Adrenal gland (tissue), 12 donors: ENCODE results near the gene ZNF592. TPM values are rescaled to one million over a fixed set of nuclear protein-coding genes. Genes with fewer than 3 reads are reported as not detected.

Experiments used
- DNase-seq, 7 donors: peaks; one replicate each; pipeline ENCODE4 v3.0.0-alpha.2; 2019 to 2020
- H3K27ac ChIP-seq, 5 donors: fragments of 200-600 bp; sonication (generic) in 4 of 5; 1 replicate in 3 of 5; 2 replicates in 2 of 5; pipeline versions ENCODE4 v1.5.1 to v1.8.0; 2016 to 2020; ENCODE audit warnings: mild to moderate bottlenecking in 1 of 5
- H3K27me3 ChIP-seq: fragments of 200-600 bp; 2 replicates; pipeline ENCODE4 v1.8.0; 2021
- H3K36me3 ChIP-seq, 2 donors: fragments of 200-600 bp; replicated peaks in 1 of 2; 1 replicate in 1 of 2; 2 replicates in 1 of 2; pipeline versions ENCODE4 v1.5.1 to v1.8.0; 2018 to 2022
- H3K4me1 ChIP-seq, 2 donors: fragments of 200-600 bp; replicated peaks in 1 of 2; 1 replicate in 1 of 2; 2 replicates in 1 of 2; pipeline versions ENCODE4 v1.5.1 to v1.8.0; 2018 to 2021
- H3K4me3 ChIP-seq, 4 donors: fragments of 200-600 bp; sonication (generic) in 3 of 4; one replicate each; pipeline ENCODE4 v1.5.1; 2016 to 2018
- H3K9me3 ChIP-seq, 3 donors: fragments of 200-600 bp; sonication (generic) in 1 of 3; replicated peaks in 1 of 3; 1 replicate in 2 of 3; 2 replicates in 1 of 3; pipeline versions ENCODE4 v1.5.1 to v1.8.0; 2016 to 2021
- POLR2A ChIP-seq, 2 donors: fragments of 450-650 bp; IDR thresholded peaks; one replicate each; pipeline ENCODE4 v1.6.1; 2017; ENCODE audit warnings: antibody characterized with exemption in 2 of 2, mild to moderate bottlenecking in 2 of 2, moderate library complexity in 1 of 2
- WGBS, 4 donors: extraction: QIAGEN DNeasy Blood & Tissue Kit in 2 of 4; methylation state at CpG; one replicate each; pipeline versions ENCODE4 v1.1.5 to v1.1.7; 2013 to 2017; 5-methylcytosine and 5-hydroxymethylcytosine counted together
- intact Hi-C, 2 donors: fragments of 100-400 bp; cut with DNase I; formaldehyde crosslinking; loops; one replicate each; pipeline versions ENCODE4 v1.14.1 to v1.15.0; 2022 to 2023
- polyA plus RNA-seq, 3 donors: library from polyadenylated mRNA; stranded (reverse); fragments of 200-250 nt in 2 of 3; fragments of 350-450 nt in 1 of 3; fragmentation: Illumina TruSeq in 1 of 3; extraction: RNeasy Lipid Tissue Mini Kit (QIAGEN cat#74804) in 1 of 3; gene quantifications; one replicate each; pipeline ENCODE4 v1.2.3, GENCODE V29; 2013 to 2014
- small RNA-seq, 2 donors: library from RNA; depleted of rRNA; stranded (forward); fragments of <200 nt; gene quantifications; one replicate each; pipeline ENCODE3, GENCODE V24; 2016
- total RNA-seq, 9 donors: library from RNA; depleted of rRNA in 4 of 9; stranded (reverse); fragments of >200 nt in 4 of 9; fragments of 120-200 nt in 1 of 9; fragmentation: NEBNext Ultra II Directional in 1 of 9; extraction: Animal tissue kit (Norgen Biotek cat#: 25700) in 1 of 9; gene quantifications; one replicate each; pipeline versions ENCODE4 v1.1.0 to v1.2.4, GENCODE V29; 2013 to 2023
- TF ChIP-seq, protein P1 (sequence below), 6 experiments: fragments of 450-650 bp in 4 of 6; fragments of 200-600 bp in 2 of 6; sonication (generic) in 1 of 6; IDR thresholded peaks; 1 replicate in 5 of 6; 2 replicates in 1 of 6; pipeline versions ENCODE4 v1.5.1 to v1.8.0; 2016 to 2021; ENCODE audit warnings: antibody characterized with exemption in 6 of 6, mild to moderate bottlenecking in 2 of 6, moderate library complexity in 1 of 6
- donor health status: healthy with polysubstance abuse.
- donor health status: Bipolar disorder and iron deficiency.
- donor health status: DM: yes; HTN: yes; CAD: no.
- donor health status: DM: no; HTN: no; CAD: no.
- donor health status: DM: no; HTN: no; CAD: no.
- donor health status: DM: yes; HTN: yes; CAD: no.

ZNF592 gene
- total and polyA plus RNA-seq, 12 donors, result 8.1 to 30.3 (median 24.2) TPM

GRCh38 chr15:84852212-84852611, 103.8 kb downstream of the ZNF592 start:
- Histone ChIP-seq H3K9me3 (peaks cover 0 to 7% (median 0%) of the 10 kb centered on the region in 3 donors), H3K27ac (no peak overlapping the region), H3K27me3 (no peaks in the 10 kb centered on the region), H3K4me3 (no peak overlapping the region), H3K4me1 (no peaks in the 10 kb centered on the region), H3K36me3 (peaks cover 0 to 6% of the 10 kb centered on the region in 2 donors)
- DNase-seq, result no peak
- intact Hi-C loops, result no loop called here
- no peak for TF ChIP-seq POLR2A (IDR thresholded peaks at IDR 0.05)
- TF ChIP-seq, protein P1, sequence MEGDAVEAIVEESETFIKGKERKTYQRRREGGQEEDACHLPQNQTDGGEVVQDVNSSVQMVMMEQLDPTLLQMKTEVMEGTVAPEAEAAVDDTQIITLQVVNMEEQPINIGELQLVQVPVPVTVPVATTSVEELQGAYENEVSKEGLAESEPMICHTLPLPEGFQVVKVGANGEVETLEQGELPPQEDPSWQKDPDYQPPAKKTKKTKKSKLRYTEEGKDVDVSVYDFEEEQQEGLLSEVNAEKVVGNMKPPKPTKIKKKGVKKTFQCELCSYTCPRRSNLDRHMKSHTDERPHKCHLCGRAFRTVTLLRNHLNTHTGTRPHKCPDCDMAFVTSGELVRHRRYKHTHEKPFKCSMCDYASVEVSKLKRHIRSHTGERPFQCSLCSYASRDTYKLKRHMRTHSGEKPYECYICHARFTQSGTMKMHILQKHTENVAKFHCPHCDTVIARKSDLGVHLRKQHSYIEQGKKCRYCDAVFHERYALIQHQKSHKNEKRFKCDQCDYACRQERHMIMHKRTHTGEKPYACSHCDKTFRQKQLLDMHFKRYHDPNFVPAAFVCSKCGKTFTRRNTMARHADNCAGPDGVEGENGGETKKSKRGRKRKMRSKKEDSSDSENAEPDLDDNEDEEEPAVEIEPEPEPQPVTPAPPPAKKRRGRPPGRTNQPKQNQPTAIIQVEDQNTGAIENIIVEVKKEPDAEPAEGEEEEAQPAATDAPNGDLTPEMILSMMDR (IDR thresholded peaks at IDR 0.05), result no peak
- 95 to 99% (median 96%) methylated on average over 5 of the region's 5 CpGs for WGBS, 4 donors

- TF ChIP-seq, protein P1 (IDR thresholded peaks at IDR 0.05), result no peak
- no peak for TF ChIP-seq POLR2A (IDR thresholded peaks at IDR 0.05)
- H3K27ac ChIP-seq, result no peak overlapping the region
- DNase-seq, result no peak
- intact Hi-C loops, result no loop called here
- no peaks in the 10 kb centered on the region for H3K4me1 ChIP-seq
- H3K9me3 ChIP-seq, result no peaks in the 10 kb centered on the region
- H3K4me3 ChIP-seq, result no peak overlapping the region
- WGBS, 4 donors, result 76 to 85% (median 76%) methylated on average over 9 of the region's 9 CpGs
- peaks cover 0 to 20% of the 10 kb centered on the region in 2 donors for H3K36me3 ChIP-seq
- no peaks in the 10 kb centered on the region for H3K27me3 ChIP-seq
These were observed 106.7 kb downstream of the ZNF592 start for GRCh38 chr15:84855136-84855535.

DNA sequence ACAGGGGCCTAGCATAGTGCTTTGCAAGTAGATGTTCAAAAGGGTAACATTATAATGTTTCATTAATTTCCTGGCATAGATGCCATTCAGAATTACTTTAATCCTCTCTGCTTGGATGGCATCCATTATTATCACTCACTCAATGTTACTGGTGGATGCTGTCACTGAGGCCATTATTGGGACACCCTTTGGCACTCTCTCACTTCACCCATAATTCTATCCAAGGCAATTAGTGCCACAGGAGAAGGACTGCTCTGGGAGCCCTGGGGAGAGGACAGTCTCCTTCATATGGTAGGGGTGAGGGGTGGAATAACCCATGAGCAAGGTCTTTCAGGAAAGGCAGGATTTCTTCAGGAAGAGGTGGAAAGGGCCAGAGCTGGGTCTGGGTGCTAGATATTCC, 107.4 kb downstream of the ZNF592 start:
- H3K4me3 ChIP-seq, result no peak overlapping the region
- H3K4me1 ChIP-seq, result no peaks in the 10 kb centered on the region
- TF ChIP-seq POLR2A (IDR thresholded peaks at IDR 0.05), result no peak
- TF ChIP-seq, protein P1 (IDR thresholded peaks at IDR 0.05), result no peak
- intact Hi-C loops, result no loop called here
- H3K27ac ChIP-seq, result no peak overlapping the region
- no peaks in the 10 kb centered on the region for H3K27me3 ChIP-seq
- H3K36me3 ChIP-seq, result peaks cover 0 to 20% of the 10 kb centered on the region in 2 donors
- no peaks in the 10 kb centered on the region for H3K9me3 ChIP-seq
- DNase-seq, result no peak

Small RNA genes lying within 50 kb of the gene (small RNA-seq; reads per million reads assigned to genes)
- 0 reads per million in 2 donors for gene RF00402

Other genes starting within 250 kb of the ZNF592 start
- 10 to 100 TPM in 7 of 9 donors, 1 to 10 TPM in 2; 5.2 to 16.9 (median 10.9) TPM for gene ZSCAN2, start 147.6 kb upstream of the ZNF592 start, total RNA-seq
- 1 to 10 TPM; 3.8 to 5.2 (median 4.1) TPM for gene ZSCAN2, start 147.6 kb upstream of the ZNF592 start, polyA plus RNA-seq
- 10 to 100 TPM in 8 of 9 donors, 1 to 10 TPM in 1; 8.3 to 45.6 (median 32.1) TPM for gene WDR73, start 94.3 kb upstream of the ZNF592 start, total RNA-seq
- gene WDR73, start 94.3 kb upstream of the ZNF592 start, polyA plus RNA-seq, result 10 to 100 TPM; 24.1 to 45.4 (median 38.3) TPM
- 10 to 100 TPM in 7 of 9 donors, 1 to 10 TPM in 2; 6.9 to 34.1 (median 17.0) TPM for gene NMB, start 90.4 kb upstream of the ZNF592 start, total RNA-seq
- gene NMB, start 90.4 kb upstream of the ZNF592 start, polyA plus RNA-seq, result 10 to 100 TPM in 1 of 3 donors, 1 to 10 TPM in 2; 8.0 to 19.2 (median 10.0) TPM
- gene SEC11A, start 32.5 kb upstream of the ZNF592 start, total RNA-seq, result 100 to 1,000 TPM; 130 to 194 (median 168) TPM
- 100 to 1,000 TPM; 156 to 240 (median 169) TPM for gene SEC11A, start 32.5 kb upstream of the ZNF592 start, polyA plus RNA-seq
- 10 to 100 TPM in 8 of 9 donors, 1 to 10 TPM in 1; 5.8 to 39.3 (median 16.4) TPM for gene ALPK3, start 68.8 kb downstream of the ZNF592 start, total RNA-seq
- 10 to 100 TPM; 10.4 to 18.2 (median 15.4) TPM for gene ALPK3, start 68.8 kb downstream of the ZNF592 start, polyA plus RNA-seq
- gene SLC28A1, start 136.1 kb downstream of the ZNF592 start, total RNA-seq, result under 1 TPM in 5 of 9 donors, not detected in 4; 0.06 to 0.19 (median 0.14) TPM
- under 1 TPM; 0.03 to 0.08 (median 0.05) TPM for gene SLC28A1, start 136.1 kb downstream of the ZNF592 start, polyA plus RNA-seq
- 100 to 1,000 TPM in 1 of 9 donors, 10 to 100 TPM in 8; 47.3 to 103 (median 62.2) TPM for gene PDE8A, start 233.3 kb downstream of the ZNF592 start, total RNA-seq
- 100 to 1,000 TPM in 1 of 3 donors, 10 to 100 TPM in 2; 83.9 to 123 (median 85.5) TPM for gene PDE8A, start 233.3 kb downstream of the ZNF592 start, polyA plus RNA-seq